Neural cell (in vitro differentiated cells): ENCODE data around the gene RECQL. TPM values are rescaled to one million over a fixed set of nuclear protein-coding genes. Genes with fewer than 3 reads are reported as not detected.
A peak's percentile ranks its signal among the peaks of the same experiment; 100 is the strongest.

Experiments used
- H2AFZ ChIP-seq: fragments of 200-600, 300-800 bp; sonication (generic), shearing (Covaris generic); 2 replicates; pipeline ENCODE4 v1.6.0; 2014; ENCODE audit warnings: low read depth, mild to moderate bottlenecking, antibody characterized with exemption, low read length, moderate library complexity
- H3F3A ChIP-seq: fragments of 200-600 bp; shearing (Covaris generic); 2 replicates; pipeline ENCODE4 v1.6.1; 2016; ENCODE audit warnings: mild to moderate bottlenecking, moderate library complexity, mixed read lengths, antibody characterized with exemption, low read length; ENCODE audit not compliant: insufficient read depth, poor library complexity, severe bottlenecking
- H3K27ac ChIP-seq: fragments of 200-600, 300-800 bp; sonication (generic), shearing (Covaris generic); 2 replicates; pipeline ENCODE4 v1.5.1; 2014; ENCODE audit warnings: mild to moderate bottlenecking, low read length, moderate library complexity
- H3K27me3 ChIP-seq: fragments of 300-800, 200-600 bp; sonication (generic), shearing (Covaris generic); 2 replicates; pipeline ENCODE4 v1.6.0; 2014; ENCODE audit warnings: mild to moderate bottlenecking, low read depth, low read length, moderate library complexity; ENCODE audit not compliant: insufficient read depth
- H3K36me3 ChIP-seq: fragments of 300-800, 200-600 bp; sonication (generic), shearing (Covaris generic); 2 replicates; pipeline ENCODE4 v1.5.1; 2014; ENCODE audit warnings: mild to moderate bottlenecking, antibody characterized with exemption, low read length, moderate library complexity; ENCODE audit not compliant: insufficient read depth
- H3K4me2 ChIP-seq: fragments of 300-800, 200-600 bp; sonication (generic), shearing (Covaris generic); 2 replicates; pipeline ENCODE4 v1.6.0; 2014; ENCODE audit warnings: mild to moderate bottlenecking, low read length
- H3K4me3 ChIP-seq: fragments of 300-800, 200-600 bp; sonication (generic), shearing (Covaris generic); 2 replicates; pipeline ENCODE4 v1.5.1; 2014; ENCODE audit warnings: mild to moderate bottlenecking, low read length, moderate library complexity
- H3K79me2 ChIP-seq: fragments of 200-600 bp; shearing (Covaris generic); replicated peaks from 2 replicates; pipeline ENCODE4 v1.6.0; 2014; ENCODE audit warnings: mild to moderate bottlenecking, low read length, moderate library complexity; ENCODE audit not compliant: insufficient read depth
- H3K9ac ChIP-seq: fragments of 300-800, 200-600 bp; sonication (generic), shearing (Covaris generic); 2 replicates; pipeline ENCODE4 v1.6.1; 2016; ENCODE audit warnings: mild to moderate bottlenecking, low read length, mixed read lengths
- H3K9me2 ChIP-seq: fragments of 200-600 bp; shearing (Covaris generic); 2 replicates; pipeline ENCODE4 v1.6.1; 2016; ENCODE audit warnings: mild to moderate bottlenecking, low read length, mixed read lengths; ENCODE audit not compliant: insufficient read depth
- H3K9me3 ChIP-seq: fragments of 200-600, 300-800 bp; sonication (generic), shearing (Covaris generic); 2 replicates; pipeline ENCODE4 v1.6.1; 2016; ENCODE audit warnings: mild to moderate bottlenecking, mixed run types, low read length, moderate library complexity, mixed read lengths
- H4K20me1 ChIP-seq: fragments of 200-600 bp; shearing (Covaris generic); 2 replicates; pipeline ENCODE4 v1.6.1; 2016; ENCODE audit warnings: mild to moderate bottlenecking, mixed run types; ENCODE audit not compliant: insufficient read depth
- CTCF ChIP-seq: fragments of 450-650 bp; IDR thresholded peaks from 2 replicates; pipeline ENCODE4 v1.5.1; 2014; ENCODE audit warnings: antibody characterized with exemption, mild to moderate bottlenecking, moderate library complexity; ENCODE audit not compliant: poor library complexity, severe bottlenecking
- EP300 ChIP-seq: fragments of 450-650 bp; conservative IDR thresholded peaks from 2 replicates; pipeline ENCODE4 v1.6.1; 2014; ENCODE audit warnings: antibody characterized with exemption, mild to moderate bottlenecking, moderate library complexity; ENCODE audit not compliant: poor library complexity, severe bottlenecking
- EZH2 ChIP-seq: fragments of 200-600, 300-800 bp; shearing (Covaris generic), sonication (generic); IDR thresholded peaks from 2 replicates; pipeline ENCODE4 v1.6.1; 2014; ENCODE audit warnings: antibody characterized with exemption, low read length, borderline replicate concordance, mild to moderate bottlenecking; ENCODE audit not compliant: insufficient read depth, poor library complexity, severe bottlenecking
- MXI1 ChIP-seq: fragments of 450-650 bp; conservative IDR thresholded peaks from 2 replicates; pipeline ENCODE4 v1.6.1; 2014; ENCODE audit warnings: antibody characterized with exemption, mild to moderate bottlenecking; ENCODE audit not compliant: poor library complexity, severe bottlenecking
- POLR2AphosphoS5 ChIP-seq: IDR thresholded peaks from 2 replicates; pipeline ENCODE4 v1.6.1; 2012
- RAD21 ChIP-seq: fragments of 450-650 bp; conservative IDR thresholded peaks from 2 replicates; pipeline ENCODE4 v1.6.1; 2014; ENCODE audit warnings: antibody characterized with exemption, mild to moderate bottlenecking, moderate library complexity
- REST ChIP-seq: IDR thresholded peaks from 2 replicates; pipeline ENCODE4 v1.6.1; 2012; ENCODE audit warnings: borderline replicate concordance
- SMC3 ChIP-seq: fragments of 450-650 bp; conservative IDR thresholded peaks from 2 replicates; pipeline ENCODE4 v1.6.1; 2014; ENCODE audit warnings: antibody characterized with exemption, mild to moderate bottlenecking, moderate library complexity; ENCODE audit not compliant: poor library complexity
- TAF1 ChIP-seq: IDR thresholded peaks from 2 replicates; pipeline ENCODE4 v1.6.1; 2012; ENCODE audit warnings: low read depth
- polyA plus RNA-seq: library from polyadenylated mRNA; depleted of rRNA; stranded (reverse); fragments of >200 nt; gene quantifications from 2 replicates; pipeline ENCODE4 v1.2.3, GENCODE V29; 2014

The RECQL gene
- polyA plus RNA-seq, 1 donor from 2014 or later, result 29.2 TPM

DNA sequence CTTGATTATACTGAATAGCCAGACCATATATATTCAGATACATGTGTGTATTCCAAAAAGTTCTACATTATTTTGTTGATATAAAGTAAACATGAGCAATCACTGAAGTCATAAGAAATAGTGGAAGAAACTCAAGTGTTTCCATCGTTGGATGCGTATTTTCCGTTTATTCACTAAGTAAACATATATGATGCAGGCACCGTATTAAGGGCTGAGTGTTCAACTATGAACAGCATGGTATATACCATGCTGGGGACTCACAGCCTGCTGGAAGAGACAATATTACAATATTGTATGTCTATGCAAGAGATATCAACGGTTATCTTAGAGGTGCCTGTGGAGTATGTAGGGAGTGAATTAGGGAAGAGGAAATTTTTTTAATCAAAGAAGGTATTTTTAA lies 62.8 kb downstream of the RECQL start:
- no peak overlapping the region for H3K9ac ChIP-seq
- no peaks in the 10 kb centered on the region for H3K9me2 ChIP-seq
- H3K9me3 ChIP-seq, result no peaks in the 10 kb centered on the region
- H3K27me3 ChIP-seq, result no peaks in the 10 kb centered on the region
- no peaks in the 10 kb centered on the region for H3K79me2 ChIP-seq
- TF ChIP-seq REST (no peak), EP300 (no peak), POLR2AphosphoS5 (no peak)
- H3K4me2 ChIP-seq, result peak overlapping the region; percentile 38
- no peaks in the 10 kb centered on the region for H4K20me1 ChIP-seq
- H3K27ac ChIP-seq, result no peak overlapping the region
- peak overlapping the region; percentile 77 for H2AFZ ChIP-seq
- no peaks in the 10 kb centered on the region for H3K36me3 ChIP-seq
- no peaks in the 10 kb centered on the region for H3F3A ChIP-seq
- peak overlapping the region; percentile 72 for H3K4me3 ChIP-seq

- Histone ChIP-seq H3F3A (no peaks in the 10 kb centered on the region), H3K36me3 (no peaks in the 10 kb centered on the region), H3K79me2 (no peaks in the 10 kb centered on the region), H4K20me1 (no peaks in the 10 kb centered on the region), H3K27me3 (no peaks in the 10 kb centered on the region), H3K4me2 (no peak overlapping the region), H3K27ac (no peak overlapping the region), H3K4me3 (no peak overlapping the region), H3K9me2 (no peaks in the 10 kb centered on the region), H3K9ac (no peak overlapping the region), H2AFZ (no peak overlapping the region), H3K9me3 (no peaks in the 10 kb centered on the region)
- TF ChIP-seq SMC3, result no peak
- no peak for TF ChIP-seq EP300
- no peak for TF ChIP-seq TAF1
- TF ChIP-seq POLR2AphosphoS5, result no peak
- TF ChIP-seq MXI1, result no peak
- no peak for TF ChIP-seq RAD21
- TF ChIP-seq CTCF, result no peak
- TF ChIP-seq EZH2, result no peak
- TF ChIP-seq REST, result no peak
Measured at GRCh38 chr12:21434699-21435098, 66.7 kb downstream of the RECQL start.
